Esophagus muscularis mucosa (tissue), 3 donors: Measurements from ENCODE around the gene CDH18.

Experiments
- POLR2AphosphoS5 ChIP-seq, 2 donors: sonication (generic); formaldehyde crosslinking; IDR thresholded peaks; one replicate each; pipeline ENCODE4 v1.6.1; 2017; ENCODE audit warnings: antibody characterized with exemption in 2 of 2
- TF ChIP-seq, protein P1 (sequence below), 3 experiments: fragments of 200-600 bp in 2 of 3; fragments of 450-650 bp in 1 of 3; sonication (generic) in 2 of 3; IDR thresholded peaks; one replicate each; pipeline ENCODE4 v1.5.1; 2017 to 2019; ENCODE audit warnings: antibody characterized with exemption in 3 of 3, mild to moderate bottlenecking in 2 of 3, moderate library complexity in 1 of 3

- TF ChIP-seq, protein P1, sequence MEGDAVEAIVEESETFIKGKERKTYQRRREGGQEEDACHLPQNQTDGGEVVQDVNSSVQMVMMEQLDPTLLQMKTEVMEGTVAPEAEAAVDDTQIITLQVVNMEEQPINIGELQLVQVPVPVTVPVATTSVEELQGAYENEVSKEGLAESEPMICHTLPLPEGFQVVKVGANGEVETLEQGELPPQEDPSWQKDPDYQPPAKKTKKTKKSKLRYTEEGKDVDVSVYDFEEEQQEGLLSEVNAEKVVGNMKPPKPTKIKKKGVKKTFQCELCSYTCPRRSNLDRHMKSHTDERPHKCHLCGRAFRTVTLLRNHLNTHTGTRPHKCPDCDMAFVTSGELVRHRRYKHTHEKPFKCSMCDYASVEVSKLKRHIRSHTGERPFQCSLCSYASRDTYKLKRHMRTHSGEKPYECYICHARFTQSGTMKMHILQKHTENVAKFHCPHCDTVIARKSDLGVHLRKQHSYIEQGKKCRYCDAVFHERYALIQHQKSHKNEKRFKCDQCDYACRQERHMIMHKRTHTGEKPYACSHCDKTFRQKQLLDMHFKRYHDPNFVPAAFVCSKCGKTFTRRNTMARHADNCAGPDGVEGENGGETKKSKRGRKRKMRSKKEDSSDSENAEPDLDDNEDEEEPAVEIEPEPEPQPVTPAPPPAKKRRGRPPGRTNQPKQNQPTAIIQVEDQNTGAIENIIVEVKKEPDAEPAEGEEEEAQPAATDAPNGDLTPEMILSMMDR (IDR thresholded peaks at IDR 0.05): no peak
- no peak for TF ChIP-seq POLR2AphosphoS5 (IDR thresholded peaks at IDR 0.05)
Observed at GRCh38 chr5:19655627-19656026, 332.4 kb downstream of the CDH18 start.
